ENCODE data around the gene COL4A5.
"Not testable (repeated sequence)": the region's sequence is repeated elsewhere in the genome, so short reads cannot be mapped to it uniquely, and the experiment has no call there.

The COL4A5 gene

DNA sequence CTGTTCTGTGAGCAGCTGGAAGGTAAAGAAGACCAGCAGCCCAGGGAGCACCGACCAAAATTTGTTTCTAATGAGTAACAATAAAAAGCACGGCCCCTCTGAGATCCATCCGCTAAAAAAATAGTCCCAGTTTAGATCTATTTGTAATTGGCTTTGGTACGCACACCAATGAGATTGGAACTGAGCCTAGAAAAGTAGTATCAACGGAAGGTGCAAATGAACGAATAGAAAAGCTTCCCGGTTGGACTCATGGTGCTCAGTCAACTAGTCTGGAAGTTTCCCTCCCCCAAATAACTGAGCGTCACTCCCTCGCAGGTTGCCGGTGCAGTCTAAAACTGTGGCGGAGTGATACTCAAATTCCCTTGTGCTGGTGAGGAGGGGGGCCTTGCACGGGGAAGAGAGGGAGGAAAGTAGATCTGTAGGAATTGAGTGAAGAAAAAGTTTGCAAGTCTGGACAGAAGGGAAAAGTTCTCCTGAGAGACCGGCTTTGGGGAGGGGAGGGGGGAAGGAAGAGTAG is at the start of gene COL4A5:
Gene COL4A5 (plus strand): TSS at position 413 of the 517 bp plus-strand sequence. CDS start 288 bp downstream, outside the sequence.
- DNase-seq: peak; percentile 96

DNA sequence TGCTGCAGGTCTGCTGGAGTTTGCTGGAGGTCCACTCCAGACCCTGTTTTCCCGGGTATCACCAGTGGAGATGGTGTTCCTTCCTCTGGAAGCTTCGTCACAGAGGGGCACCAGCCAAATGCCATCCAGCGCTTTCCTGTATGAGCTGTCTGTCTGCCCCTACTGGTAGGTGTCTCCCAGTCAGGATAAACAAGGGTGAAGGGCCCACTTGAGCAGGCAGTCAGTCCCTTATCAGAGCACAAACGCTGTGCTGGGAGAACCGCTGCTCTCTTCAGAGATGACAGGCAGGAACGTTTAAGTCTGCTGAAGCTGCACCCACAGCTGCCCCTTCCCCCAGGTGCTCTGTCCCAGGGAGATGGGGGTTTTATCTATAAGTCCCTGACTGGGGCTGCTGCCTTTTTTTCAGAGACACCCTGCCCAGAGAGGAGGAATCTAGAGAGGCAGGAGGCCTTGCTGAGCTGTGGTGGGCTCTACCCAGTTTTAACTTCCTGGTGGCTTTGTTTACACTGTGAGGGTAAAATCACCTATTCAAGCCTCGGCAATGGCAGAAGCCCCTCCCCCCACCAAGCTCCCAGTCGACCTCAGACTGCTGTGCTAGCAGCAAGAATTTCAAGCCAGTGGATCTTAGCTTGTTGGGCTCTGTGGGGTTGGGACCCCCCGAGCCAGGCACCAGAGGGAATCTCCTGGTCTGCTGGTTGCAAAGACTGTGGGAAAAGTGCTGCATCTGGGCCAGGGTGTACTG is 48.5 kb upstream of the COL4A5 start:
- not testable (repeated sequence) for DNase-seq

DNA sequence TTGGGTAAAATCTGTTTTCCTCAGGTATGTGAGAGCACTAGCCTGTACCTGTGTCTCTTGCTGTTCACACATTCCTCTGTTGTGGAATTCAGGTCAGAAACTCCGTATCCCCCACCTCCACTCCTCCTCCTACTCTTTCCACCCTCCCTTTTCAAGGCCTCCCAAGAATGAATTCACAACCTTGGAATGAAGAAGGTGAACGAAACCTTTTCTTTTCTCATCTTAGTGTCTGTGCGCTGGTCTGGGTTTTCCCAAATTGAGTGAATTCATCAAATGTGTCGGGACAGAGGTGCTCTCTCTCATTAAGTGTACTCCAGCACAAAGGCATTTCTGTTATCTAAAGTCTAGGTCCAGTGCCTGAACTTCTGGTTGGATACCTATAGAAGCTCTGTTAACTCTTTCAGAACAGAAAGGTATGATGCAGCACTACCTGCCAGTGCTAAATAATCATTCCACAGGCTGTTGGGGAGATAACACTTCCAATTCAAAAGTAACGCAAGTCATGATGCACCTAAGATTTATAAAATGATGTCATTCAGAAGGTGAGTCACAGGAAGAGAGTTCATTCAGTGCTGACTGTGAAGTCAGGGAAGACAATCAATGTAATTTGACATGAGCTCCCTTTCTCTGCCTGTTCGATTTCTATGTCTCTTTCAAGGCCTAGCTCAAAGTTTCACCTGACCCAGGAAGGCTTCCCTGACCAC is 43.3 kb upstream of the COL4A5 start:
- no peak for DNase-seq

DNA sequence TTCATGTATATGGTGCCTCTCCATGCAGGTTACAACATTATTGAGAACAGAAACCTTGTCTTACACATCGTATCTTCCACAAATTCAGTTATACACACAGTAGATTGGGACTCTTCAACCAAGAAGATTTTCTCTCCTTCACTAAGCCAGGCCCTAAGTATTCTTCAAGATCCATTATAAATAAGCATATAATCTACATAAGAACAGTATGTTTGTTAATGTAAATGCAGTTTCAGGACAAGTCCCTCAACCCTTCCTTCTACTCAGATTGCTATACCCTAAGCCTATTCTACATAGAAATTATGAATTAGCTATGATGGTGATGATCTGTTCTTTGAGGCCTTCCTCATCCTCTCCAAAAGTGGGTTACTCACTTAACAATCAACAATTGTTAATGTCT is 42.7 kb upstream of the COL4A5 start:
- DNase-seq: no peak

DNA sequence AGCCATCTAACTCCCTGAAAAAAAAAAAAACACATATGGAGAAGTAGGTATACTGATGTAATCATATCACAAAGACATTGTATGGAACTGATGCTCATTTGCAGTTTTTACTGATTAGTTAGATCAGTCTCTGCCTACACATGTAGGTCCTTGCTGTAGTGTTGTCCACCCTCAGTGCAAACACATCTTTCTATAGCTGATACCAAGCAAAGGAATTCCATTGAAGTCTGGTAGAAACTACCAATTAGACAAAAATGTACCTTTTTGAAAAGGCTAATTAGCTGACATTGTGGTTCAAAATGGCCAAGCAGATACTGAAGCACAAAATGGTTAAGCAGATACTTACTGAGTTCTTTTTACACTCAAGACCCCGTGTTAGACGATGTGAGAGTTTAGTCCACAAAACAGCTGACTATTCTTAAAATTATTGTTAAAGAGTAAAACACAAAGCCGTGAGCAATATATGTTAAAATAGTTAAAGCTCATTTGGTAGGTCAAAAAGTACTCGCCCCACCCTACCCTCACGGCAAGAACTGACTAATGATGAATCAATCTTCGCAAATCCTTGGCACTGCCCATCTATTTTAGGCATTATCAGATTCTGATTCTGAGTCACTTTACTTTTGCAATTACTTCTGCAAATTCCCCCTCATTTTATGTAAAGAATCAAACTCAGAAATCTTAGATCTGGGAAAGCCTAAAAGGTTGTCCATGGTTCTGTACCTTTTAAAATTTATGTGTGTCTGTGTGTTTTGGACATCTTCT is 41.8 kb upstream of the COL4A5 start:
- DNase-seq: no peak

GRCh38 chrX:108399418-108400165 is 40.0 kb upstream of the COL4A5 start:
- peak; percentile 85 for DNase-seq

DNA sequence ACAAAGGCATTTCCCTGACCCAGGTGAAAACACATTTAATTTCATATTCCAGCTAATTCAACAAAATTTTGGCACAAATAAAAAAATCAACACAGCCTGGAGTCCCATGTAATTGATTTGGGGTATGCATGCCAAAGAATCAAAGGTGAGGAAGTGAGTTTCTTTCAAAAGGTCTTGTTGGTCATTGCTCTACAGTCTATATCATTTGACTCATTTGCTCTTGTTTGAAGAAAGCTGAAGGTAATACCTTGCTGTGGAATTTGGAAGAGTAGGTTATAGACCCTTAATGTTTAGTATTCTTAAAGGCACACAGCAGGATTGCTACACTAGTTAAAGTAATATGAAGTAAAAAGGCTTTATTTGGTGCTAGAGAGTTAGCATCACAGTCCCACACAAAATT is 26.9 kb upstream of the COL4A5 start:
- peak; percentile 4 for DNase-seq

DNA sequence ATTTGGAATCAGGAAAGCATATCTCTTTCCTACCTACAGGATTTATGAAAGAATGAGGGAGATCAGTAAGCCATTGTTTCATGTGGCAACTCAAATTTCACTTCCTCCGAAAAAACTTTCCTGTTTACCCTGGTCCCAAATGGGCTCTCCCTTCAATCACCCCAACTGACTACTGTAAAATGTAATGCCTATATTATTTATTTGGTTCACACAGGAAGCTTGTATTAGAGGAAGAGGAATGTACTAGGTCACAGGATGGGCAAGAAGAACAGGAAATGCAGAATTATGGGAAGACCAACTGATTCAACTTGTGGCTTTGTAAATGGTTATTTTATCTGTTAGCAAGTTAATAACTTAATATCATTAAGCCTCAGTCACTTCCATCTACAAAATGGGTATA is 24.5 kb upstream of the COL4A5 start:
- DNase-seq: no peak

- no peak for DNase-seq
Measured at GRCh38 chrX:108415891-108416290, 23.7 kb upstream of the COL4A5 start.

DNA sequence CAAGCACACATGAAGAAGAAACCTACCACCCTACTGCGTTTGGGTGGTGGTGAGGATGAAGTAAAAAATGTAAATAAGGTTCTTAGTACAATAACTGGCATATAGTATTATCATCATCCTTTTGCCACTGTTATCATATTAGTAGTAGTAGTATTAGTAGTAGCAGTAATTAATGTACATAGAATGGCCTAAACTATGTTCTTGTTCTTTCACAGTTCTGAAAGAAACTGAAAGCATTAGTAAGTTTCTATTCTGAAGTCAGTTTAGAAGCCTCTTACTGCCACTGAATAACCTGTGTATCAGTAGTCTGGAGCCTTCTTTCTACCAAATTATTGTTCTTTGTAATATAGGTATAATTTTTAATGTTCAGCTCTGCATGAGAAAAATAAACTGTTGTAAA is 22.4 kb upstream of the COL4A5 start:
- no peak for DNase-seq

DNA sequence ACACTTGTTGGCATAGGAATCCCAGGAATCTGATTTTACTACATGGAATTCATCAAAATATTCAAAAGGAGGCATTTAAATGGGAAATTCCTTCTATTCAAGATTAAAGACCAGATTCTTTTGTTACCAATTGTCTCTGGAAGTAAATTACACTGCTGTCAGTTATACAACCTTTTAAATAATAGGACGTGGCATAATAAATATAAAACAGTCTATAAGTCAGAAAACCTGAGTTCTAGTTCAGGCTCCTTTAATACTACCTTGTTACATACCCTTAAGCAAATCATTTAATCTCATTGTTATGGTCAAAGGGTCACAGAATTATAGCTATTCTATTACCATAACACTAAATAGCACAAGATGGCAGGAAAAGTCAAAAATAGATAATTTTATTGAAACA is 20.2 kb upstream of the COL4A5 start:
- DNase-seq: no peak

DNA sequence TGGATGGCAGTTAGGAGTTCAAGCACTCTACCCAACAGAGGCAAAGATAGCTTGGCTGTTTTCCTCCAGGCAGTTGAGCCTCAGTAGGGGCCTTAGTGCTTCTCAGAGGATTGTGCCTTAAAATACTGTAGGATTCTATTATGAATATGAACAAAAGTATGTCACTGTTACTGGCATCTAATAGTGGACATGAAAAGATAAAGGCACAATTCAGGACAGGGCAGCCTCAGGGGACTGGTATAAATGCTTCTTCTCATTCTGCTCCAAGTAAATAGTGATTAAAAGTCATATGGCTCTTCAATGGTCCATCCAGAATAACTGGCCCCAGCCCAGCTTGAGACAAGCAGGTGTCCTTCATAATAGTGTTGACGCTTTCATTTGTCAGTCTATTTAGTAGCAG is 19.2 kb upstream of the COL4A5 start:
- DNase-seq: peak; percentile 85

DNA sequence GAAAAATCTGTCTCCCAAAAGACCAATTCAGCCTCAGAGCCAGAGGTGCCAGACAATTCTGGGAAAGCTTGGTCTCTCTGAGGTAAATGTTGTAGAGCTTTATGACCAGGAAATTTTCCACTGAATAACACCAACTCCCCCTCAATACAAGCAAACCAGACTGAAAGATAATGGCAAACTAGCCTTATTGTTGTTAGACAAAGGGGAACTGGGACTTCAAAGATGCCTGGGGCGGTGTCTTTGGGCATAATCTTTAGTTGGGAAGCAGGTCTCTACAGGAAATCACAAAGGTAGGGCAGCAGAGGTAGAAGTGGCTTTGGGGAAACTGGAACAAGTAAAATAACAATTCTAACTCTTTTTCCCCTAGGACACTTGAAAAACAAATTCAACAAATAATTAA is 13.4 kb upstream of the COL4A5 start:
- DNase-seq: peak; percentile 86

GRCh38 chrX:108435261-108435660 is 4.4 kb upstream of the COL4A5 start:
- no peak for DNase-seq

DNA sequence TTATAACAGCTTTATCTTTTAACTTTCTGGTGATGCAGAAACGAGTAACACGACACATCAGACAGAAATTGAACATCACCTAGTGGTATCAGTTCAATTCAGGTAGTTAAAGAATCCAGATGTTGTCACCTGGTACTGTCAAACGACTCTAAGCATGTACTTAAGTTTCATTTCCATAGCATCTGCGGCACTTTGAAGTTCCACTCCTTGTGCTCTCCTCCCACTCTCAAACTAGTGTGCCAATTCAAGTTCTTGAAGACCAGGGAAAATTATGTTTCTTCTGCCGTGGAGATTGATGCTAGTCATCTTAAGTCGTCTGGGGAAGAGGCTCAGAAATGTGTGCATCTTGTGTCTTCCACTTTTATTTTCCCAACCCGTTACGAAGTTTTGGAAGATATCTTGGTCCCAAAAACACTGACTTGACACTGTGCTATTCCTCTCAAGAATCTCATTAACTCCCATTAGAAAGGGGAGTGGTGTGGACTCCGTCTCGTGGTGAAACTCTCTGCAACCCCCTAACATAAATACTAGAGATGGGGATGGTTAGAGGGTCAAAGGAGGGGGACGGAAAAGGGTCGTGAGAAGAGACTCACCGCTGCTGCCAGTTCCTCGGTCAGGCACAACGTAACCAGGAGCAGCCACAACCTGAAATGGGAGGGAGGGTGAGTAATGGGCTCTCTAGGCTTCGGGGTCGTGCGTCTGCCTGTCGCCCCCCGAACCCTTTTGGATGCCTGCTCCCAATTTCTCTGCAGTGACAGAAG is 2.1 kb upstream of the COL4A5 start:
- DNase-seq: peak; percentile 49

DNA sequence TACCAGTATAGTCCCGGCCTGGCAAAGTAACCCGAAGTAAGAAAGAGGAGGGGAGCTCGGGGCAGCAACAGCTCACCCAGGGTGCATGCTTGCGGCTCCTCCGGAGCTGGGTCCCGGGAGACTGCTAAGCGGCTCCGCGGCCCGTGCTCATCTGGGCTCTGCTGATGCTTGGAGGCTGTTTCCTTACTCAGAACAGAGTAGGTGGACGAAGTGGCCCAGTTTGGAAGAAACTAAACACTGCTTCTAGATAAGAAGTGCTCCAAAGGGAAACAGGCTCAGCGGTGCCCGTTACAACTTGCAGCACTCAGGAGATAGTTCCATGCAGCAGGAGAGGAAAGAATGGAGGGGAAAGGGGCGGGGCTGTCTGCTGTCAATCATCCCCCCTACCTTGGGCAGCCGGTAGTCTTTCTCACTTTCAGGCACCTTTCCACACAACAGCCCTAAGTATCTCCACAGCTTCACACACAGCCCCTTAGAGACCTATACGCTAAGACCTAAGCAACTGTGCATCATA is 1.5 kb upstream of the COL4A5 start, which contains the start of gene COL4A6:
Gene COL4A6 (minus strand): TSS at position 313 of the 514 bp plus-strand sequence. CDS start 226 bp downstream, at position 87.
- peak; percentile 76 for DNase-seq

GRCh38 chrX:108439961-108440696 is 491 bp downstream of the COL4A5 start:
- peak; percentile 65 for DNase-seq

DNA sequence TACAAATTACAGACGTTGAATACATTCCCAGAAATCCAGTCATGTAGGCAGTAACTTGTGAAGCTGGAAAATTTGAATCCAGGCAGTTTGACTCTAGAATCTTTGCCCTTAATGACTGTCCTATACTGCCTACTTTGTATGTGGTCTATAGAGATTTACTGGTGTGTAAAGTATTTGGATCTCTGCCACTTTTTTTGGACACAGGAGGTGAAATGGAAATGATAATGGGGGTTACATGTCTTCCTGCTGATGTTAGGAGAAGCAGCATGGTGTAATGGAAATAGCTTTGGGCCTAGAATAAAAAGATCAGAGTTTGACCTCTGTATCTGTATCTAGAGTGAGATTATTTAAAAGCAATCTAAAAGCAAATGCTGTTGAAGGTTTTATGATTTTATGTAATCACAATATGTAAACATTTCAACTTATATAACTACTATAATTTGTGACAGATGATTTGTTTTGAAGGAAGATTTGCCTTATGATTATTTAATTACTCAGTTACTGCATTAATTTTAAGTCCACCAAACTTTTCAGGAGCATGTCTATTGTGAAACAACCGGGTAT is 3.3 kb downstream of the COL4A5 start:
- peak; percentile 91 for DNase-seq

DNA sequence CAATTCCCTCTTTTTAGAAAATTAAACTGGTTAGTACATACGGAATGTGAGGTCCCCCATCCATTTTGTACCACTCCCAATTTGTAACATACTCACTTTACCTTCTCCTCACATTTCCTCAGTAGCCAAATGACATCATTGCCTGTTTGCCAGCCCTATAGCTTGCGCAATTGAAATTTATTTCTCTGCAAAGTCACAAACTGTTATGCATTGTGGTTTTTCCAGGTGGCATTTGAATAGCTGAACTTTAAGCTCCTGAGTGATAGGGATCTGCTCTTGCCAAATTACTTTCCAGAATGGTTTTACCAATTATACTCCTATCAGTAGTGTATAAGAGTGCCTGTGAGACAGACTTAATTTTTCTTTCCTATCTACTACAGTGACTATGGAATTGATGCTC is 7.7 kb downstream of the COL4A5 start:
- no peak for DNase-seq

DNA sequence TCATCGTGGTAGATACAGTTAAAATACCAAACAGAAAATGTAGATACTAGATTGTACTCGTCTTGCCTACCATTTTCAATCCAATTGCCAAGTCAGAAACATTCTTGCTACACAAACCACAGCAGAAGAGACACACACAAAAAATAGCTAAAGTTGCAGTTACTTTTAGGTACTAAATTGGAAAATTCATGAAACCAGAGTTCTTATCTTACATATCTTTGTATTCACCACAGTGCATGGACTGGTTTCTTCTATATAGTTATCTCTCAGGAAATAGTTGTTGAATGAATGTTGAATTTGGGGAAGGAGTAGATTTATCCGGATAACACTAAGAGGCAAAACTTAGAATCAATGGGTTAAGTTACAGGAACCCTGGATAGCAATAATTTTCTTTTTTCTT is 14.2 kb downstream of the COL4A5 start:
- no peak for DNase-seq

All from NCI-H69 (cell line).